Hepatocyte (in vitro differentiated cells): ENCODE data around the gene IRF3.

Experiments used
- EZH2 ChIP-seq: fragments of 200-600 bp; sonication (generic); IDR thresholded peaks from 2 replicates; pipeline ENCODE4 v1.6.1; 2016; ENCODE audit warnings: antibody characterized with exemption, mild to moderate bottlenecking, borderline replicate concordance
- TF ChIP-seq, protein P1 (sequence below): fragments of 200-600 bp; sonication (generic); IDR thresholded peaks from 2 replicates; pipeline ENCODE4 v1.5.1; 2016; ENCODE audit warnings: antibody characterized with exemption, mild to moderate bottlenecking; ENCODE audit not compliant: poor library complexity

DNA sequence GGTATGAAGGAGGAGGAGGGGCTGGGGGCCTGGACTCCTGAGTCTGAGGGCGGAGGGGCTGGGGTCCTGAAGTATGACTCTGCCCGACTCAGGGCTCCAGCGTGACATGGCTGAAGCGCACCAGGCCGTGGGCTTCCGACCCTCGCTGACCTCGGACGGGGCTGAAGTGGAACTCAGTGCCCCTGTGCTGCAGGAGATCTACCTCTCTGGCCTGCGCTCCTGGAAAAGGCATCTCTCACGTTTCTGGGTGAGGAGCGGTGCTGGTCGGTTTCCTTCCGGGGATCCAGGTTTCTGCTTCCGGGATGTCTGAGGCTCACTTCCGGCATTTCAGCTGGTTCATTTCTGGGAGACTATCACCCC, 26.5 kb upstream of the IRF3 start:
- TF ChIP-seq, protein P1, sequence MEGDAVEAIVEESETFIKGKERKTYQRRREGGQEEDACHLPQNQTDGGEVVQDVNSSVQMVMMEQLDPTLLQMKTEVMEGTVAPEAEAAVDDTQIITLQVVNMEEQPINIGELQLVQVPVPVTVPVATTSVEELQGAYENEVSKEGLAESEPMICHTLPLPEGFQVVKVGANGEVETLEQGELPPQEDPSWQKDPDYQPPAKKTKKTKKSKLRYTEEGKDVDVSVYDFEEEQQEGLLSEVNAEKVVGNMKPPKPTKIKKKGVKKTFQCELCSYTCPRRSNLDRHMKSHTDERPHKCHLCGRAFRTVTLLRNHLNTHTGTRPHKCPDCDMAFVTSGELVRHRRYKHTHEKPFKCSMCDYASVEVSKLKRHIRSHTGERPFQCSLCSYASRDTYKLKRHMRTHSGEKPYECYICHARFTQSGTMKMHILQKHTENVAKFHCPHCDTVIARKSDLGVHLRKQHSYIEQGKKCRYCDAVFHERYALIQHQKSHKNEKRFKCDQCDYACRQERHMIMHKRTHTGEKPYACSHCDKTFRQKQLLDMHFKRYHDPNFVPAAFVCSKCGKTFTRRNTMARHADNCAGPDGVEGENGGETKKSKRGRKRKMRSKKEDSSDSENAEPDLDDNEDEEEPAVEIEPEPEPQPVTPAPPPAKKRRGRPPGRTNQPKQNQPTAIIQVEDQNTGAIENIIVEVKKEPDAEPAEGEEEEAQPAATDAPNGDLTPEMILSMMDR = no peak
- no peak for TF ChIP-seq EZH2
